ENCODE results near the gene HOXC6.

HOXC6 gene

GRCh38 chr12:54028314-54029201 lies at the start of gene HOXC6:
TSS of gene HOXC6 (plus strand) at chr12:54028440. CDS start at chr12:54028522, 82 bp downstream.
- no peak for DNase-seq

- DNase-seq, result no peak
These were observed 49.5 kb upstream of the HOXC6 start for GRCh38 chr12:53978477-53979356.

GRCh38 chr12:53980104-53980801 lies 48.0 kb upstream of the HOXC6 start:
- no peak for DNase-seq

GRCh38 chr12:53980802-53981496 lies 47.3 kb upstream of the HOXC6 start:
- DNase-seq, result no peak

GRCh38 chr12:53981634-53982565 lies 46.3 kb upstream of the HOXC6 start:
- DNase-seq, result no peak

GRCh38 chr12:53982648-53983567 lies 45.3 kb upstream of the HOXC6 start:
- no peak for DNase-seq

GRCh38 chr12:53983568-53983949 lies 44.7 kb upstream of the HOXC6 start:
- no peak for DNase-seq

- no peak for DNase-seq
These were observed 44.2 kb upstream of the HOXC6 start for GRCh38 chr12:53983950-53984572.

GRCh38 chr12:53984901-53985691 lies 43.1 kb upstream of the HOXC6 start, which contains the start of gene HOXC10:
TSS of gene HOXC10 (plus strand) at chr12:53985146. CDS start at chr12:53985260, 114 bp downstream.
- peak in 1 of 2 donors; percentile 3 for DNase-seq

GRCh38 chr12:53985692-53985993 lies 42.6 kb upstream of the HOXC6 start:
- DNase-seq, result no peak

GRCh38 chr12:53985994-53986685 lies 42.1 kb upstream of the HOXC6 start:
- DNase-seq, result no peak

- no peak for DNase-seq
These were observed 41.4 kb upstream of the HOXC6 start for GRCh38 chr12:53986686-53987483.

GRCh38 chr12:53987787-53988230 lies 40.4 kb upstream of the HOXC6 start:
- DNase-seq, result no peak

- DNase-seq, result no peak
These were observed 39.6 kb upstream of the HOXC6 start for GRCh38 chr12:53988541-53989226.

- DNase-seq, result peak in 1 of 2 donors; percentile 3
These were observed 38.8 kb upstream of the HOXC6 start for GRCh38 chr12:53989227-53990113.
